ENCODE data around the gene KMT2B.

The KMT2B gene

DNA sequence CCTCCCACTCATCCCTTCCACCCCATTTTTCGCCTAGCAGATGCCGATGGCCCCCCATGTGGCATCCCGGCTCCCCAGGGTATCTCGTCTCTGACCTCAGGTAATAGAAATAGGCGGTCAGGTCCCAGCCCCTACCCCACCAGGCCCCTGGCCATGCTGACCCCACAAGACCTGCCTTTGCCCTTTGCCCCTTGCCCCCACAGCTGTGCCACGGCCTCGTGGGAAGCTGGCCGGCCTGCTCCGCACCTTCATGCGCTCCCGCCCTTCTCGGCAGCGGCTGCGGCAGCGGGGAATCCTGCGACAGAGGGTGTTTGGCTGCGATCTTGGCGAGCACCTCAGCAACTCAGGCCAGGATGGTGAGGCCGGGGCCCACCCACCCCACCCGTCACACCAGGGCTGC, 62.9 kb downstream of the KMT2B start:
- no peak for DNase-seq (ENCODE audit: low read depth)

- no peak for DNase-seq (ENCODE audit: low read depth)
Observed at GRCh38 chr19:35781650-35782049, 63.8 kb downstream of the KMT2B start.

- DNase-seq (ENCODE audit: low read depth), result no peak
Observed at GRCh38 chr19:35782589-35782988, 64.8 kb downstream of the KMT2B start.

- DNase-seq (ENCODE audit: low read depth), result no peak
Observed at GRCh38 chr19:35783469-35784434, 65.9 kb downstream of the KMT2B start.

DNA sequence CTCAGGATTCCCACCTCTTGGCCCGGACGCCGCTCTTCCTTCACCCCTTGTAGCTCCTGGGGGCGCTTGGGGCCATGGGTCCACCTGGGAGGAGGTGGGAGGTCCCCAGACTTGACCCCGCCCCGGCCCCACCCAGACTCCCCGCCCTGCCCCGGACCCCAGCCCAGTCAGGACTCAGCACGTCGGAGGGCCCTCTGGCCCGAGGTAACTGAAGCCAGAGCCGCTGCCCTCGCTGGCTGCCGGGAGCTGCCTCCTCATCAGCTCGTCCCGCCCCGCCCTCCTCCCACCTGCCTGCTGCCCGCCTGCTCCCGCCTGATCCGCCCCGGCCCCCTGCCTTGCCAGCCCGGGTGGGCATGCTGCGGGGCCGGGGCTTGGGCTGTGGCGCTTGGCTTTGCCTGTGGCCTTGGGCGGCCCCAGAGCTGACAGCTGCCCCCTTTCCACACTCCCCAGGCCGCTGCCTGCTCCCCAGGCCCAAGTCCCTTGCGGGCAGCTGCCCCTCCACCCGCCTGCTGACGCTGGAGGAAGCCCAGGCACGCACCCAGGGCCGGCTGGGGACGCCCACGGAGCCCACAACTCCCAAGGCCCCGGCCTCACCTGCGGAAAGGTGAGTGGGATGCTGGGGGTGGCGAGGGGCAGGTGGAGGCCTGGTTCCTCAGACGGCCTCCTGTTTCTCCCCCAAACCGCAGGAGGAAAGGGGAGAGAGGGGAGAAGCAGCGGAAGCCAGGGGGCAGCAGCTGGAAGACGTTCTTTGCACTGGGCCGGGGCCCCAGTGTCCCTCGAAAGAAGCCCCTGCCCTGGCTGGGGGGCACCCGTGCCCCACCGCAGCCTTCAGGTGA, 66.9 kb downstream of the KMT2B start:
- no peak for DNase-seq (ENCODE audit: low read depth)

DNA sequence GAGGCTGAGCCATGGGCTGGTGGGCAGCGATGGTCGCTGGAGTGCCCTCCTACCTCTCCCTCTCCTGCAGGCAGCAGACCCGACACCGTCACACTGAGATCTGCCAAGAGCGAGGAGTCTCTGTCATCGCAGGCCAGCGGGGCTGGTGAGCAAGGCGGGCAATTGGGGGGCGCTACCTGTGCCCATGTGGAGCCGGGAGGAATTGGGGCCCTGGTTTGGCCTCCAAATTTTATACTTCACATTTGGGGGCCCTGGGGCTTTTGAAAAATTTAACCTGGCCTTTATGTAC, 67.5 kb downstream of the KMT2B start:
- no peak for DNase-seq (ENCODE audit: low read depth)

GRCh38 chr19:35786299-35787160, 68.7 kb downstream of the KMT2B start:
- DNase-seq (ENCODE audit: low read depth), result no peak

GRCh38 chr19:35787227-35787799, 69.5 kb downstream of the KMT2B start:
- no peak for DNase-seq (ENCODE audit: low read depth)

All from EH (cell line).